ENCODE data around the gene DNASE1L3.

- TF ChIP-seq POLR2AphosphoS5 (IDR thresholded peaks at IDR 0.05) (no peak), CTCF (IDR thresholded peaks at IDR 0.05) (no peak), POLR2A (IDR thresholded peaks at IDR 0.05) (no peak)
Measured at GRCh38 chr3:58190291-58190690, 20.5 kb downstream of the DNASE1L3 start.

Measured in prostate gland (tissue), 2 donors.